ENCODE data around the gene PAPOLA.

GRCh38 chr14:96516351-96516750 is 14.2 kb downstream of the PAPOLA start:
- TF ChIP-seq CTCF (IDR thresholded peaks at IDR 0.05) (no peak), POLR2A (IDR thresholded peaks at IDR 0.05) (no peak)

All from thyroid gland (tissue), 4 donors.